SK-N-SH (cell line): ENCODE results near the gene HINT2. TPM values are rescaled to one million over a fixed set of nuclear protein-coding genes. Genes with fewer than 3 reads are reported as not detected.

Experiments used
- CTCF ChIA-PET: fragments of 300-600, 350-600 bp; formaldehyde crosslinking; extraction: SDS; loops from one replicate; lab custom pipeline; 2021; lab: Yijun Ruan, JAX
- POLR2A ChIA-PET: fragments of 350-600 bp; sonication (Branson Sonifier 250); formaldehyde crosslinking; extraction: SDS; loops from one replicate; lab custom pipeline; 2020; ENCODE audit warnings: antibody characterized with exemption, inconsistent platforms; lab: Yijun Ruan, JAX
- DNase-seq: peaks from one replicate; pipeline ENCODE4 v3.0.0; 2012
- H2AFZ ChIP-seq: fragments of 200-600 bp; sonication (generic); 2 replicates; pipeline ENCODE4 v1.8.1; 2016; ENCODE audit warnings: antibody characterized with exemption, mild to moderate bottlenecking, low read depth
- H3F3A ChIP-seq: fragments of 200-600 bp; sonication (generic); replicated peaks from 2 replicates; pipeline ENCODE3; 2016; ENCODE audit warnings: antibody characterized with exemption, mild to moderate bottlenecking; ENCODE audit not compliant: insufficient read depth
- H3K27ac ChIP-seq, 2 experiments: fragments of 200-500 bp in 1 of 2; fragments of 200-600 bp in 1 of 2; sonication (Bioruptor generic) in 1 of 2; sonication (generic), shearing (Covaris generic) in 1 of 2; 2 replicates each; pipeline versions ENCODE4 v1.5.1 to v1.6.1; 2014 to 2016; ENCODE audit warnings: low read depth in 2 of 2, inconsistent platforms in 1 of 2, low read length in 1 of 2, mild to moderate bottlenecking in 1 of 2, mixed read lengths in 1 of 2
- H3K27me3 ChIP-seq: fragments of 200-600 bp; sonication (generic), shearing (Covaris generic); 2 replicates; pipeline ENCODE4 v1.6.1; 2016; ENCODE audit warnings: mixed run types; ENCODE audit not compliant: insufficient read depth
- H3K36me3 ChIP-seq, 2 experiments: fragments of 200-500 bp in 1 of 2; fragments of 200-600 bp in 1 of 2; sonication (Bioruptor generic) in 1 of 2; sonication (generic) in 1 of 2; replicated peaks in 1 of 2; 2 replicates each; pipeline versions ENCODE3 to v1.5.1; 2014 to 2016; ENCODE audit warnings: low read length in 1 of 2, mild to moderate bottlenecking in 1 of 2; ENCODE audit not compliant: insufficient read depth in 2 of 2, control insufficient read depth in 1 of 2
- H3K4me1 ChIP-seq, 2 experiments: fragments of 200-500 bp in 1 of 2; fragments of 200-600 bp in 1 of 2; sonication (Bioruptor generic) in 1 of 2; sonication (generic), shearing (Covaris generic) in 1 of 2; 2 replicates each; pipeline versions ENCODE4 v1.5.1 to v1.6.1; 2014 to 2016; ENCODE audit warnings: low read depth in 1 of 2, low read length in 1 of 2, mixed run types in 1 of 2; ENCODE audit not compliant: insufficient read depth in 2 of 2, control insufficient read depth in 1 of 2
- H3K4me2 ChIP-seq: fragments of 200-600 bp; sonication (generic), shearing (Covaris generic); 2 replicates; pipeline ENCODE4 v1.6.1; 2017; ENCODE audit warnings: mixed run types
- H3K4me3 ChIP-seq, 2 experiments: fragments of 200-500 bp in 1 of 2; fragments of 200-600 bp in 1 of 2; sonication (Bioruptor generic) in 1 of 2; sonication (generic), shearing (Covaris generic) in 1 of 2; 2 replicates each; pipeline versions ENCODE4 v1.5.1 to v1.8.1; 2014 to 2016; ENCODE audit warnings: low read depth in 2 of 2, inconsistent platforms in 1 of 2, low read length in 1 of 2, mild to moderate bottlenecking in 1 of 2, mixed read lengths in 1 of 2, moderate library complexity in 1 of 2
- H3K79me2 ChIP-seq: fragments of 200-600 bp; sonication (generic); 2 replicates; pipeline ENCODE4 v1.8.1; 2017; ENCODE audit warnings: mild to moderate bottlenecking; ENCODE audit not compliant: insufficient read depth
- H3K9ac ChIP-seq: fragments of 200-600 bp; sonication (generic); 2 replicates; pipeline ENCODE4 v1.6.1; 2017; ENCODE audit warnings: mixed run types
- H3K9me2 ChIP-seq: fragments of 200-600 bp; sonication (generic); 2 replicates; pipeline ENCODE4 v1.6.1; 2017; ENCODE audit warnings: mixed run types
- H3K9me3 ChIP-seq: fragments of 200-600 bp; sonication (generic); 2 replicates; pipeline ENCODE4 v1.6.1; 2017; ENCODE audit warnings: mixed run types, mild to moderate bottlenecking, moderate library complexity
- H4K20me1 ChIP-seq: fragments of 200-600 bp; sonication (generic); 2 replicates; pipeline ENCODE4 v1.6.1; 2017; ENCODE audit warnings: mild to moderate bottlenecking, mixed run types; ENCODE audit not compliant: insufficient read depth
- ELF1 ChIP-seq: IDR thresholded peaks from 2 replicates; pipeline ENCODE4 v1.4.0; 2012
- GATA2 ChIP-seq: sonication (generic); formaldehyde crosslinking; IDR thresholded peaks from 2 replicates; pipeline ENCODE4 v1.5.0; 2020; ENCODE audit warnings: mild to moderate bottlenecking, missing genetic modification reagents
- MAX ChIP-seq: IDR thresholded peaks from 2 replicates; pipeline ENCODE4 v1.4.0; 2012; ENCODE audit warnings: low read depth
- NRF1 ChIP-seq: IDR thresholded peaks from 2 replicates; pipeline ENCODE4 v1.6.1; 2012; ENCODE audit warnings: low read depth, mild to moderate bottlenecking, low read length
- POLR2AphosphoS5 ChIP-seq: IDR thresholded peaks from 2 replicates; pipeline ENCODE4 v1.6.1; 2012; ENCODE audit warnings: low read depth, low read length
- RAD21 ChIP-seq: IDR thresholded peaks from 2 replicates; pipeline ENCODE4 v1.6.1; 2012; ENCODE audit warnings: mild to moderate bottlenecking, low read length
- RFX5 ChIP-seq: IDR thresholded peaks from 2 replicates; pipeline ENCODE4 v1.6.1; 2012; ENCODE audit warnings: mild to moderate bottlenecking, improper control_type of control experiment, low read length
- SIN3A ChIP-seq: IDR thresholded peaks from 2 replicates; pipeline ENCODE4 v1.6.1; 2012; ENCODE audit warnings: low read depth, mild to moderate bottlenecking, low read length, moderate library complexity, borderline replicate concordance
- TAF1 ChIP-seq: IDR thresholded peaks from 2 replicates; pipeline ENCODE4 v1.6.1; 2012; ENCODE audit warnings: low read depth, mild to moderate bottlenecking, low read length, moderate library complexity, borderline replicate concordance
- TEAD4 ChIP-seq: IDR thresholded peaks from 2 replicates; pipeline ENCODE4 v1.4.0; 2012; ENCODE audit warnings: mild to moderate bottlenecking, borderline replicate concordance; ENCODE audit not compliant: insufficient read depth
- USF2 ChIP-seq: fragments of 150-350 bp; IDR thresholded peaks from 2 replicates; pipeline ENCODE4 v1.6.1; 2017; ENCODE audit warnings: antibody characterized with exemption, low read length, low read depth, borderline replicate concordance
- ZBTB33 ChIP-seq: IDR thresholded peaks from 2 replicates; pipeline ENCODE4 v1.4.0; 2012; ENCODE audit warnings: low read depth, borderline replicate concordance
- WGBS: methylation state at CpG from one replicate; pipeline ENCODE4 v1.1.6; 2017; ENCODE audit warnings: low lambda C conversion rate; 5-methylcytosine and 5-hydroxymethylcytosine counted together
- polyA plus RNA-seq, 3 experiments: library from polyadenylated mRNA; depleted of rRNA; stranded (reverse); fragments of >200 nt; gene quantifications; 2 replicates each; pipeline ENCODE4 v1.2.3, GENCODE V29; 2012

HINT2 gene
- polyA plus RNA-seq, 1 of the 3 experiments (the other 2 are of a cell fraction): 57.2 TPM

- Histone ChIP-seq H3K4me1 (peaks cover 0 to 10% of the 10 kb centered on the region in 2 experiments; a peak in 2 of 4 replicates), H3K27me3 (no peaks in the 10 kb centered on the region), H3K4me2 (no peak overlapping the region), H3K9ac (no peak overlapping the region), H2AFZ (no peak overlapping the region), H3K4me3 (no peak overlapping the region), H3K27ac (peak overlapping the region in 1 of 2 experiments; percentile 47; a peak in 3 of 4 replicates), H3K9me2 (no peaks in the 10 kb centered on the region), H3K79me2 (no peaks in the 10 kb centered on the region), H4K20me1 (no peaks in the 10 kb centered on the region), H3F3A (peaks cover 13% of the 10 kb centered on the region), H3K36me3 (peaks cover 0 to 20% of the 10 kb centered on the region in 2 experiments), H3K9me3 (no peaks in the 10 kb centered on the region)
- POLR2A ChIA-PET: no interaction called here
- CTCF ChIA-PET: interaction anchor here (0.7 to 2.1 kb wide), 9 partner anchors 9 to 271 kb away, joined by 3 to 21 read pairs (median 3); no protein-coding TSS in a partner anchor
- peak; percentile 40 for DNase-seq
- TF ChIP-seq MAX: no peak
- TF ChIP-seq RAD21: no peak
- TF ChIP-seq GATA2 (CRISPR knock-in tag): peak; percentile 8; the same call in 1 of the 2 replicates
- 64% methylated on average over 4 of the region's 4 CpGs for WGBS
These were observed 16.0 kb downstream of the HINT2 start for GRCh38 chr9:35798658-35799374.

GRCh38 chr9:35797311-35798109 lies 17.3 kb downstream of the HINT2 start:
- WGBS: 95% methylated on average over 5 of the region's 6 CpGs
- ChIA-PET CTCF (interaction anchor here (0.8 to 2.9 kb wide), 5 partner anchors 9 to 106 kb away, joined by 3 to 14 read pairs (median 5); partner anchors contain the start of gene SPAG8), POLR2A (no interaction called here)
- Histone ChIP-seq H3K9me3 (no peaks in the 10 kb centered on the region), H3K9ac (no peak overlapping the region), H3K36me3 (peaks cover 0 to 19% of the 10 kb centered on the region in 2 experiments), H3K4me2 (no peak overlapping the region), H3K79me2 (no peaks in the 10 kb centered on the region), H2AFZ (no peak overlapping the region), H3K27me3 (no peaks in the 10 kb centered on the region), H3F3A (peaks cover 9% of the 10 kb centered on the region), H3K4me3 (no peak overlapping the region), H3K4me1 (peaks cover 0 to 19% of the 10 kb centered on the region in 2 experiments; a peak in 2 of 4 replicates), H4K20me1 (no peaks in the 10 kb centered on the region), H3K9me2 (no peaks in the 10 kb centered on the region), H3K27ac (no peak overlapping the region)
- TF ChIP-seq SIN3A: no peak
- TF ChIP-seq TAF1: no peak
- TF ChIP-seq NRF1: no peak
- TF ChIP-seq TEAD4: no peak
- TF ChIP-seq RFX5: no peak
- no peak for TF ChIP-seq ELF1
- TF ChIP-seq USF2: no peak
- TF ChIP-seq ZBTB33: no peak
- no peak for TF ChIP-seq POLR2AphosphoS5
- no peak for DNase-seq
